Sigmoid colon (tissue), 7 donors: ENCODE results near the gene ZCCHC7. TPM values are rescaled to one million over a fixed set of nuclear protein-coding genes. Genes with fewer than 3 reads are reported as not detected.
"Not testable (repeated sequence)": the region's sequence is repeated elsewhere in the genome, so short reads cannot be mapped to it uniquely, and the experiment has no call there.

Experiments used
- DNase-seq: peaks from one replicate; pipeline ENCODE4 v3.0.0-alpha.2; 2019
- H3K27ac ChIP-seq, 4 donors: fragments of 200-600 bp; sonication (generic); one replicate each; pipeline ENCODE4 v1.5.1; 2016 to 2019; ENCODE audit warnings: mild to moderate bottlenecking in 1 of 4
- H3K27me3 ChIP-seq, 3 donors: fragments of 200-600 bp; sonication (generic); one replicate each; pipeline ENCODE4 v1.5.1; 2019; ENCODE audit warnings: mild to moderate bottlenecking in 1 of 3
- H3K36me3 ChIP-seq, 4 donors: fragments of 200-600 bp; sonication (generic); one replicate each; pipeline ENCODE4 v1.5.1; 2016 to 2019
- H3K4me1 ChIP-seq, 4 donors: fragments of 200-600 bp; sonication (generic); one replicate each; pipeline ENCODE4 v1.5.1; 2017 to 2019
- H3K4me3 ChIP-seq, 4 donors: fragments of 200-600 bp; sonication (generic); one replicate each; pipeline ENCODE4 v1.5.1; 2017 to 2019; ENCODE audit warnings: mild to moderate bottlenecking in 2 of 4, moderate library complexity in 1 of 4
- H3K9me3 ChIP-seq, 4 donors: fragments of 200-600 bp in 3 of 4; sonication (generic) in 3 of 4; one replicate each; pipeline versions ENCODE4 v1.5.1 to v1.6.1; 2013 to 2019
- EP300 ChIP-seq, 4 donors: sonication (generic); formaldehyde crosslinking; IDR thresholded peaks; one replicate each; pipeline ENCODE4 v1.6.1; 2017; ENCODE audit warnings: antibody characterized with exemption in 4 of 4
- POLR2A ChIP-seq, 2 donors: fragments of 450-650 bp; IDR thresholded peaks; one replicate each; pipeline ENCODE4 v1.6.1; 2016; ENCODE audit warnings: antibody characterized with exemption in 2 of 2, mild to moderate bottlenecking in 2 of 2, moderate library complexity in 2 of 2
- POLR2AphosphoS5 ChIP-seq, 4 donors: sonication (generic); formaldehyde crosslinking; IDR thresholded peaks; one replicate each; pipeline ENCODE4 v1.6.1; 2017; ENCODE audit warnings: antibody characterized with exemption in 4 of 4
- WGBS, 2 donors: extraction: QIAGEN DNeasy Blood & Tissue Kit; methylation state at CpG; one replicate each; pipeline ENCODE4 v1.1.7; 2013; 5-methylcytosine and 5-hydroxymethylcytosine counted together
- intact Hi-C: fragments of 100-400 bp; cut with DNase I; formaldehyde crosslinking; loops from one replicate; pipeline ENCODE4 v1.15.1; 2023
- polyA plus RNA-seq, 3 donors: library from polyadenylated mRNA; stranded (reverse); fragments of 200-250 nt; gene quantifications; one replicate each; pipeline ENCODE4 v1.2.3, GENCODE V29; 2013
- total RNA-seq, 4 donors: library from RNA; depleted of rRNA; stranded (reverse); fragments of >200 nt; gene quantifications; one replicate each; pipeline ENCODE4 v1.1.0, GENCODE V29; 2016
- TF ChIP-seq, protein P1 (sequence below), 4 experiments: fragments of 450-650 bp in 3 of 4; fragments of 200-600 bp in 1 of 4; IDR thresholded peaks; one replicate each; pipeline ENCODE4 v1.5.1; 2016 to 2019; ENCODE audit warnings: antibody characterized with exemption in 4 of 4, mild to moderate bottlenecking in 3 of 4, moderate library complexity in 2 of 4
- donor health status: healthy with polysubstance abuse.
- donor health status: Bipolar disorder and iron deficiency.
- donor health status: healthy.

Gene ZCCHC7
- total and polyA plus RNA-seq, 7 donors, result 5.8 to 24.6 (median 19.1) TPM

DNA sequence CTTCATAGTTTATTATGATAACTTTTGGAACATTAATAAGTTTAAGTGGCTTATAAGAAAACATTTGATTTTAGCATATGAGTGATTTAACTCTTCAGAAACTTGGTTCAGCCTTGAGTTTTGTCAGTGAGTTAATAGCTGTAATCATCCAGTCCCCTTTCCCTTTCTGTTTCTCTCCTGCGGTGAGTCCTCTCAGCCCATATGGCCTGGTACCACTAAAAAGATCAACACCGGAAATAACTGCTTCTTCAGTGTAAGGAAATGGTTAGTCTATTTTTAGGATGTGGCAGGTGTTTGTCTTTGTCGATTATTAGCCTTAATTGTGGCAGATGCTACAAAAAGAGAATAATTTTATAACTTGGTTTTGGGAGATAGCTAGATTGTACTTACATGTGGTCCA lies 181.9 kb downstream of the ZCCHC7 start:
- no peak overlapping the region for H3K27ac ChIP-seq
- no peaks in the 10 kb centered on the region for H3K9me3 ChIP-seq
- H3K27me3 ChIP-seq, result no peaks in the 10 kb centered on the region
- DNase-seq, result no peak
- no peak overlapping the region for H3K4me3 ChIP-seq
- intact Hi-C loops, result no loop called here
- peaks cover 0 to 21% (median 0%) of the 10 kb centered on the region in 4 donors for H3K36me3 ChIP-seq
- TF ChIP-seq, protein P1, sequence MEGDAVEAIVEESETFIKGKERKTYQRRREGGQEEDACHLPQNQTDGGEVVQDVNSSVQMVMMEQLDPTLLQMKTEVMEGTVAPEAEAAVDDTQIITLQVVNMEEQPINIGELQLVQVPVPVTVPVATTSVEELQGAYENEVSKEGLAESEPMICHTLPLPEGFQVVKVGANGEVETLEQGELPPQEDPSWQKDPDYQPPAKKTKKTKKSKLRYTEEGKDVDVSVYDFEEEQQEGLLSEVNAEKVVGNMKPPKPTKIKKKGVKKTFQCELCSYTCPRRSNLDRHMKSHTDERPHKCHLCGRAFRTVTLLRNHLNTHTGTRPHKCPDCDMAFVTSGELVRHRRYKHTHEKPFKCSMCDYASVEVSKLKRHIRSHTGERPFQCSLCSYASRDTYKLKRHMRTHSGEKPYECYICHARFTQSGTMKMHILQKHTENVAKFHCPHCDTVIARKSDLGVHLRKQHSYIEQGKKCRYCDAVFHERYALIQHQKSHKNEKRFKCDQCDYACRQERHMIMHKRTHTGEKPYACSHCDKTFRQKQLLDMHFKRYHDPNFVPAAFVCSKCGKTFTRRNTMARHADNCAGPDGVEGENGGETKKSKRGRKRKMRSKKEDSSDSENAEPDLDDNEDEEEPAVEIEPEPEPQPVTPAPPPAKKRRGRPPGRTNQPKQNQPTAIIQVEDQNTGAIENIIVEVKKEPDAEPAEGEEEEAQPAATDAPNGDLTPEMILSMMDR (IDR thresholded peaks at IDR 0.05), result no peak
- TF ChIP-seq POLR2A (IDR thresholded peaks at IDR 0.05), result no peak
- TF ChIP-seq POLR2AphosphoS5 (IDR thresholded peaks at IDR 0.05), result no peak
- no peak for TF ChIP-seq EP300 (IDR thresholded peaks at IDR 0.05)
- no peaks in the 10 kb centered on the region for H3K4me1 ChIP-seq
- 42 to 73% methylated on average over 3 of the region's 3 CpGs for WGBS, 2 donors

DNA sequence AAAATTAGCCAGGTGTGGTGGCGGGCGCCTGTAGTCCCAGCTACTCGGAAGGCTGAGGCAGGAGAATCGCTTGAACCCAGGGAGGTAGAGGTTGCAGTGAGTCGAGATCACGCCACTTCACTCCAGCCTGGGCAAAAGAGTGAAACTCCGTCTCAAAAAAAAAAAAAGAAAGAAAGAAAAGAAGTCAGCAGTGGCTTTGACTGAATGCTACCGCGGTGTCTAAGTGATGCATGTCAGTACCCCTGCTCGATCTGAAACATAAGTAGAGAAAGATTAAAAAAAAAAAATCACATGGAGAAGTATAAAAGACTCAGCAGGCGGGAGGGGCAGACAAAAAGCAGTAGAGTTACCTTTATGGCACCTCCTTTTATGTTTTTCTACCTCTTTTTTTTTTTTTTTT lies 182.9 kb downstream of the ZCCHC7 start:
- 84 to 95% methylated on average over 11 of the region's 11 CpGs for WGBS, 2 donors
- intact Hi-C loops, H3K27ac ChIP-seq, H3K4me1 ChIP-seq, H3K27me3 ChIP-seq, DNase-seq, H3K4me3 ChIP-seq, H3K9me3 ChIP-seq: not testable (repeated sequence)
- peaks cover 0 to 27% (median 0%) of the 10 kb centered on the region in 4 donors for H3K36me3 ChIP-seq

DNA sequence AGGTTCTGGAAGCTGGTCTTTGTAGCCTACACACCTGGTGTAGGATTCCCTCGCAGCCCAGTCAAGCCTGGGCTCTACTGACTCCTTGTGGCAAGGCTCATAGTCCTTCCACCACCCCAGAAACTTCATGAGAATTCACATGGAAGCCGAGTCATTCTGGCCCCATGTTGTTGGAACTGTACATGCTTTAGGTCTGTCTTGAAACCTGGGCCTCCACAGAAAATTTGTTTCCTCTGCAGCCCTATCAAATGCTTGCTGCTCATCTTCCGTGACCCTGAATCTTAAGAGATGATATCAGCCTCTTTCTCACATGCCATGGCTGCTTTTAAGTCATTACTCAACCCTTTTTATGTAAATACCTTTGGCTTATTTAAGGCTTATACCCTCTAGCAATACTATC lies 188.8 kb downstream of the ZCCHC7 start:
- 91 to 95% methylated on average over 3 of the region's 3 CpGs for WGBS, 2 donors
- TF ChIP-seq POLR2AphosphoS5 (IDR thresholded peaks at IDR 0.05), result no peak
- TF ChIP-seq, protein P1 (IDR thresholded peaks at IDR 0.05), result no peak
- TF ChIP-seq EP300 (IDR thresholded peaks at IDR 0.05), result no peak
- no peak for TF ChIP-seq POLR2A (IDR thresholded peaks at IDR 0.05)
- Histone ChIP-seq H3K36me3 (peaks cover 0 to 23% (median 0%) of the 10 kb centered on the region in 4 donors), H3K4me3 (no peak overlapping the region), H3K9me3 (no peaks in the 10 kb centered on the region), H3K27ac (no peak overlapping the region), H3K27me3 (no peaks in the 10 kb centered on the region), H3K4me1 (no peaks in the 10 kb centered on the region)
- intact Hi-C loops, result no loop called here
- DNase-seq, result no peak

DNA sequence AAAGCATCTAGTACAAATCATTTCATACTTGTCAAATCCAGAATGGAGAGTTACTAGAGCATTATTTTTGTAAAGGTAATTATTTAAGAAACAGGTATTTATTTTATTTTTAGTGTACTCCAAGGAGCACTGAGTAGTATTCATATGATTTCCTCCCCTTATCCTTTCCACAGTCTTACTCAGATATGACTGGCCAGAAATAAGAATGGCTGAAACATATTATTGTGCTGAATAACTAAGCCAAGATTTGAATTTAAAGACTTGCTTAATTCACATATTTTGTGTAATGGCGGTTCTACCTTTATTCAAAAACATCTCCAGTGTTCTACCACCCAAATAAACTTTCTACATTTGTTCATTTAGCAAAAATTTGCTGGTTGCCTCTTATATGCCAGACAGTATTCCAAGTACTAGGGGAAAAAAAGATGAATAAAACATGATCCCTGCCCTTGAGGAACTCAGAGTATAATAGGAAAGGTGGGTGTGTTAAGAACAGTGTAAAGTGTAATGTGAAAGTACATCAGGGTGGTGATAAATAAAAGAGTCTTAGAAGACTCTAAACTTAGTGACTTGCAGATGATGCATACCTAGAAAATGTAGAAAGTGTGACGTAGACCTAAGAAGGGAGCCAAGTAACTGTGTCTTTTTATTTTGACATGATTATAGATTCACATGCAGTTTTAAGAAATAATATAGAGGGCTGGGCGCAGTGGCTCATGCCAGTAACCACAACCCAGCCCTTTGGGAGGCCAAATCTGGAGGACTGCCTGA lies 191.7 kb downstream of the ZCCHC7 start:
- H3K36me3 ChIP-seq, result peaks cover 0 to 11% (median 2%) of the 10 kb centered on the region in 4 donors
- H3K4me1 ChIP-seq, result no peaks in the 10 kb centered on the region
- no peaks in the 10 kb centered on the region for H3K9me3 ChIP-seq
- WGBS, 2 donors, result 96 to 98% methylated on average over 3 of the region's 3 CpGs
- DNase-seq, result no peak
- H3K27me3 ChIP-seq, result no peaks in the 10 kb centered on the region
- no peak overlapping the region for H3K4me3 ChIP-seq
- no peak for TF ChIP-seq POLR2A (IDR thresholded peaks at IDR 0.05)
- TF ChIP-seq EP300 (IDR thresholded peaks at IDR 0.05), result no peak
- TF ChIP-seq POLR2AphosphoS5 (IDR thresholded peaks at IDR 0.05), result no peak
- TF ChIP-seq, protein P1 (IDR thresholded peaks at IDR 0.05), result no peak
- intact Hi-C loops, result no loop called here
- H3K27ac ChIP-seq, result no peak overlapping the region

DNA sequence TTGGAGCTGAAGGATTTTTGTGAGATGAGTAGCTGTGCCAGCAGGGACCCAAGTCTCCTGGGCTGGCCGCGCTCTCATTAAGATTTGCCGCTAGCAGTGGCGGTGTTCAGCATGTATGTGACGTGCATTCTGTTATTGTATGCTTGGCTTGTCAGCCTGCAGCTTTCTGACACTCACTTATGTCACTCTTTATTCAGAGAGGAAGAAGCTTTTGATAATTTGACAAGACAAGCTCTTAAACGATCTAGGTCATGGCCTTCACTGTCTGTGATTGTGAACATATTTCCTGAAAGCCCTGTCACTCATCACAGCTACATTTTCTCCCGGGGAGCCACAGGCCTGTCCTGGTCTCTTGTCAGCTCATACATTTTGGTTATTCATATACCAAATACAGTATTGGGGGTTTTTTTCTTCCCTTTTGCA lies 203.9 kb downstream of the ZCCHC7 start:
- no peak for DNase-seq
- H3K9me3 ChIP-seq, result peaks cover 0 to 3% (median 0%) of the 10 kb centered on the region in 4 donors
- H3K27me3 ChIP-seq, result no peaks in the 10 kb centered on the region
- H3K4me3 ChIP-seq, result no peak overlapping the region
- H3K27ac ChIP-seq, result no peak overlapping the region
- intact Hi-C loops, result no loop called here
- TF ChIP-seq, protein P1 (IDR thresholded peaks at IDR 0.05), result no peak
- TF ChIP-seq POLR2AphosphoS5 (IDR thresholded peaks at IDR 0.05) (no peak), POLR2A (IDR thresholded peaks at IDR 0.05) (no peak), EP300 (IDR thresholded peaks at IDR 0.05) (no peak)
- 67 to 76% methylated on average over 7 of the region's 7 CpGs for WGBS, 2 donors
- H3K36me3 ChIP-seq, result no peaks in the 10 kb centered on the region
- no peaks in the 10 kb centered on the region for H3K4me1 ChIP-seq
